Measurements from ENCODE around the gene VAV2. TPM values are rescaled to one million over a fixed set of nuclear protein-coding genes. Genes with fewer than 3 reads are reported as not detected.
A peak's percentile ranks its signal among the peaks of the same experiment; 100 is the strongest.

The VAV2 gene
- total RNA-seq, 1 donor from 2014 or later: 80.6 TPM

GRCh38 chr9:134026581-134026980 is 34.5 kb upstream of the VAV2 start:
- Mint-ChIP-seq H3K9me3 (ENCODE audit: low read depth) (no peaks in the 10 kb centered on the region), H3K27me3 (no peaks in the 10 kb centered on the region)

DNA sequence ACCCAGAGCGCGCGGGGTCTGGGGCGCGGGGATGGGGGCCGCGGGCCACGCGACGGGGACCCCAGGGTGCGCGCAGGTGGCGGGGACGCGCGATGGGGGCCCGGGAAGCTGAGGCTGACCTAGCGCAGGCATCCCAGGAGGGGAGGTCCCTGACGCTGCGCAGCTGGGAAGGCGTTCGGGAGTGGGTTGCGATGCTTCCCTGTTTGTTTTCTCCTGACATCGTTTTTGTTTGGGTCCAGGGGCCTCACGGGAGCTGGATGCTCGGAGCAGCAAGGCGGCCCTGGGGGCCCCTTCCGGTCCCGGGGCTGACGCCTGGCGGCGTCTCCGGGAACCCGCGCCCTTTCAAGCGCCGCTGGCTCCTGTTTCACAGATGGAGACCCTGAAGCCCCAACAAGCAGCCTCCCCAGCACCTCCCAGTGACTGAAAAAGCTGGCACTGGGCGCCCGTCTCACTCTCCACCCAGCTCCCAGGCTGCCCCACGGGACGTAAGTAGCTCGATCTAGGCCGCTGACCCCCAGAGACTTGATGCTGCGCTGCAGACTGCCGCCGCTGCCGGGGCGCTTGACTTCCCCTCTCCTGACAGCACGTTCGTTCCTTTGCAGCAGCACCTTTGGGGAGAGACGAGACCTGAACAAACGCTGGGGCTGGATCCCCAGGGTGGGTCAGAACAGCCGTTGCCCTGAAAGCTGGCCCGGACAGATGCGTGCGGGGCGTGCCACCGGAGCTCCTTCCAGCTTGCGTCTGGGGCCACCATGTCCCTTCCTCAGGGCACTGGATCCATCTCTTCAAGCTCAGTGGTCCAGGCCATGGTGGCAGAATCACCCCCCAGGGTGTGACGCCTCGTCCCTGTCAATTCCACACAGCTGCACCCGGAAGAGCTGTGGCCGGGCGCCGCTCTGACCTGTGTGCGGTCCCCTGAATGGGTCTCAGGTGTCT is 33.8 kb upstream of the VAV2 start:
- H3K9me3 Mint-ChIP-seq (ENCODE audit: low read depth): no peaks in the 10 kb centered on the region
- no peaks in the 10 kb centered on the region for H3K4me1 Mint-ChIP-seq (ENCODE audit: low read depth)
- peak; percentile 48 for TF ChIP-seq CTCF (IDR thresholded peaks at IDR 0.05; ENCODE audit: unreplicated experiment)
- peak; percentile 28 for DNase-seq (ENCODE audit: low spot score, unreplicated experiment)
- H3K36me3 Mint-ChIP-seq (ENCODE audit: insufficient read depth): peaks cover 4% of the 10 kb centered on the region
- H3K4me3 Mint-ChIP-seq (ENCODE audit: low read depth): peak overlapping the region; percentile 73
- H3K27ac Mint-ChIP-seq: no peak overlapping the region
- H3K27me3 Mint-ChIP-seq: no peaks in the 10 kb centered on the region

More at GRCh38 chr9:134026581-134026980, 34.5 kb upstream of the VAV2 start:
- Mint-ChIP-seq H3K36me3 (ENCODE audit: insufficient read depth) (peaks cover 4% of the 10 kb centered on the region), H3K27ac (no peak overlapping the region), H3K4me1 (ENCODE audit: low read depth) (no peaks in the 10 kb centered on the region), H3K4me3 (ENCODE audit: low read depth) (peak overlapping the region; percentile 73)
- no peak for TF ChIP-seq CTCF (IDR thresholded peaks at IDR 0.05; ENCODE audit: unreplicated experiment)
- DNase-seq (ENCODE audit: low spot score, unreplicated experiment): no peak

DNA sequence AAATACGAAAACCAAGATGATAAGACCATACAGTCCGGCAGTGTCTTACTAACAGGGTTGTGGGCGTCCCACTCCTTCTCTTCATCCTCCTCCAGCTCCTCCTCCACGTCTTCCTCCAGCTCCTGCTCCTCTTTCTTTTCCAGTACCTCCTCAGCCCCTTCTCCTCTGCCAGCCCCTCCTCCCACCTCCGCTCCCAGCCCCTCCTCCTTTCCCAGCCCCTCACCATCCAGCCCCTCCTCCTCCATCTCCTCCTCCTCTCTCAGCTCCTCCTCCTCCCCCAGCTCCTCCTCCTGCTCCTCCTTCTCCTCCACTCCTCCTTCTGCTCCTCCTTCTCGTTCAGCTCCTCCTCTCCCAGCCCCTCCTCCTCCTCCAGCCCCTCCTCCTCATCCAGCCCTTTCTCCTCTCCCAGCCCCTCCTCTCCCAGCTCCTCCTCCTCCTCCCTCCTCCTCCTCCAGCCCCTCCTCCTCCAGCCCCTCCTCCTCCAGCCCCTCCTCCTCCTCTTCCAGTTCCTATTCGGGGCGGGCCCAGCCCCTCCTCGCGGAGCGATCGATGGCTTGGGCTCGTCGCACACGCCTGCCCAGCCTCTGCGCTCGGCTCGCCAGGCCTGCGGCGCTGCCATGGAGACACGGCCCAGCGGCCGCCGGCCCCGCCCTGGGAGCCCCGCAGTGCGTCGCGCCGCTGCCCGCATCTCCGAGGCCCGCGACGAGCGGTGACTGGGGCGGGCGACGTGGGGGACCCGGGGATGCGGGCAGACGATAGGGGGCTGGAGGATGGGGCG is 32.9 kb upstream of the VAV2 start, which contains the start of gene BRD3OS:
BRD3OS (plus strand) TSS at position 654 of the 778 bp plus-strand sequence. CDS start 1,267 bp downstream, outside the sequence.
- DNase-seq (ENCODE audit: low spot score, unreplicated experiment): peak; percentile 93
- no peak within 1 kb of the TSS for H3K27ac Mint-ChIP-seq

GRCh38 chr9:134024214-134024792 is 32.2 kb upstream of the VAV2 start:
- DNase-seq (ENCODE audit: low spot score, unreplicated experiment): no peak
- H3K9me3 Mint-ChIP-seq (ENCODE audit: low read depth): no peaks in the 10 kb centered on the region
- no peaks in the 10 kb centered on the region for H3K27me3 Mint-ChIP-seq
- no peaks in the 10 kb centered on the region for H3K4me1 Mint-ChIP-seq (ENCODE audit: low read depth)
- TF ChIP-seq CTCF (IDR thresholded peaks at IDR 0.05; ENCODE audit: unreplicated experiment): no peak
- H3K36me3 Mint-ChIP-seq (ENCODE audit: insufficient read depth): peaks cover 4% of the 10 kb centered on the region
- no peak overlapping the region for H3K4me3 Mint-ChIP-seq (ENCODE audit: low read depth)
- H3K27ac Mint-ChIP-seq: no peak overlapping the region

More for the DNA sequence above, 32.9 kb upstream of the VAV2 start, which contains the start of gene BRD3OS:
- no peaks in the 10 kb centered on the region for H3K27me3 Mint-ChIP-seq
- TF ChIP-seq CTCF (IDR thresholded peaks at IDR 0.05; ENCODE audit: unreplicated experiment): no peak
- H3K4me1 Mint-ChIP-seq (ENCODE audit: low read depth): no peaks in the 10 kb centered on the region
- H3K36me3 Mint-ChIP-seq (ENCODE audit: insufficient read depth): peaks cover 4% of the 10 kb centered on the region
- H3K4me3 Mint-ChIP-seq (ENCODE audit: low read depth): peak within 1 kb of the TSS; percentile 73
- no peaks in the 10 kb centered on the region for H3K9me3 Mint-ChIP-seq (ENCODE audit: low read depth)

- DNase-seq (ENCODE audit: low spot score, unreplicated experiment): no peak
- Mint-ChIP-seq H3K27me3 (no peaks in the 10 kb centered on the region), H3K27ac (peak overlapping the region; percentile 84), H3K4me1 (ENCODE audit: low read depth) (no peaks in the 10 kb centered on the region), H3K4me3 (ENCODE audit: low read depth) (no peak overlapping the region), H3K36me3 (ENCODE audit: insufficient read depth) (peaks cover 8% of the 10 kb centered on the region), H3K9me3 (ENCODE audit: low read depth) (peaks cover 8% of the 10 kb centered on the region)
- TF ChIP-seq CTCF (IDR thresholded peaks at IDR 0.05; ENCODE audit: unreplicated experiment): no peak
Measured at GRCh38 chr9:134014946-134015345, 22.8 kb upstream of the VAV2 start.

All from progenitor cell of endocrine pancreas (in vitro differentiated cells).